HEK293 (cell line): ENCODE results near the gene TMEM92.
A peak's percentile ranks its signal among the peaks of the same experiment; 100 is the strongest.

Experiments used
- CTCF ChIA-PET: fragments of 350-600 bp; formaldehyde crosslinking; extraction: SDS; loops from one replicate; lab custom pipeline; 2021; ENCODE audit warnings: antibody characterized with exemption; lab: Yijun Ruan, JAX
- POLR2A ChIA-PET: fragments of 300-600 bp; formaldehyde crosslinking; extraction: SDS; loops from one replicate; lab custom pipeline; 2020; ENCODE audit warnings: antibody characterized with exemption, inconsistent platforms; lab: Yijun Ruan, JAX
- H3K27ac ChIP-seq: fragments of 200-500 bp; sonication (Bioruptor generic); 2 replicates; pipeline ENCODE4 v1.5.1; 2014; ENCODE audit warnings: low read depth, low read length, control low read depth, inconsistent platforms; ENCODE audit errors: extremely low read depth
- H3K36me3 ChIP-seq, 2 experiments: fragments of 200-500 bp in 1 of 2; sonication (Bioruptor generic) in 1 of 2; 1 replicate in 1 of 2; 2 replicates in 1 of 2; pipeline ENCODE4 v1.5.1; 2014 to 2017; ENCODE audit warnings: inconsistent platforms in 2 of 2, low read length in 2 of 2; ENCODE audit not compliant: control insufficient read depth in 2 of 2, insufficient read depth in 1 of 2
- H3K4me1 ChIP-seq: fragments of 200-500 bp; sonication (Bioruptor generic); 2 replicates; pipeline ENCODE4 v1.5.1; 2014; ENCODE audit warnings: mild to moderate bottlenecking, low read length, inconsistent platforms; ENCODE audit not compliant: control insufficient read depth, insufficient read depth
- H3K4me3 ChIP-seq: 2 replicates; pipeline ENCODE4 v1.5.1; 2011; ENCODE audit warnings: low read depth, mild to moderate bottlenecking, control low read depth, low read length, moderate library complexity
- H3K9me3 ChIP-seq: fragments of 200-500 bp; sonication (Bioruptor generic); 2 replicates; pipeline ENCODE4 v1.5.1; 2014; ENCODE audit warnings: low read depth, low read length, inconsistent platforms; ENCODE audit not compliant: control insufficient read depth, insufficient read depth
- BCL11A ChIP-seq: fragments of 450-650 bp; formaldehyde crosslinking; IDR thresholded peaks from 2 replicates; pipeline ENCODE4 v1.5.1; 2016; ENCODE audit warnings: low read depth, missing biosample characterization, missing genetic modification characterization
- GLI2 ChIP-seq: fragments of 450-650 bp; formaldehyde crosslinking; IDR thresholded peaks from 2 replicates; pipeline ENCODE4; 2017; ENCODE audit warnings: missing biosample characterization, missing genetic modification characterization, low read depth, borderline replicate concordance
- GLIS1 ChIP-seq: fragments of 450-650 bp; formaldehyde crosslinking; IDR thresholded peaks from 2 replicates; pipeline ENCODE4 v1.5.1; 2016; ENCODE audit warnings: missing biosample characterization, missing genetic modification characterization
- GLIS2 ChIP-seq: fragments of 450-650 bp; formaldehyde crosslinking; IDR thresholded peaks from 2 replicates; pipeline ENCODE4 v1.5.1; 2016; ENCODE audit warnings: missing biosample characterization, missing genetic modification characterization
- MYNN ChIP-seq: fragments of 450-650 bp; formaldehyde crosslinking; IDR thresholded peaks from 2 replicates; pipeline ENCODE4 v1.5.1; 2016; ENCODE audit warnings: missing biosample characterization, missing genetic modification characterization, borderline replicate concordance
- ZBTB7A ChIP-seq: fragments of 450-650 bp; formaldehyde crosslinking; IDR thresholded peaks from 2 replicates; pipeline ENCODE4 v1.5.1; 2016; ENCODE audit warnings: low read depth, missing biosample characterization, missing genetic modification characterization
- ZFP37 ChIP-seq: fragments of 450-650 bp; formaldehyde crosslinking; IDR thresholded peaks from 2 replicates; pipeline ENCODE4 v1.5.1; 2016; ENCODE audit warnings: missing biosample characterization, missing genetic modification characterization
- ZNF10 ChIP-seq: fragments of 450-650 bp; formaldehyde crosslinking; IDR thresholded peaks from 2 replicates; pipeline ENCODE4 v1.5.1; 2017; ENCODE audit warnings: missing biosample characterization, missing genetic modification characterization
- ZNF114 ChIP-seq: fragments of 450-650 bp; formaldehyde crosslinking; IDR thresholded peaks from 2 replicates; pipeline ENCODE4 v1.5.0; 2017; ENCODE audit warnings: missing biosample characterization, missing genetic modification characterization
- ZNF121 ChIP-seq: fragments of 450-650 bp; formaldehyde crosslinking; IDR thresholded peaks from 2 replicates; pipeline ENCODE4 v1.5.1; 2016; ENCODE audit warnings: missing biosample characterization, missing genetic modification characterization
- ZNF138 ChIP-seq: fragments of 450-650 bp; formaldehyde crosslinking; IDR thresholded peaks from 2 replicates; pipeline ENCODE4 v1.5.1; 2016; ENCODE audit warnings: missing biosample characterization, missing genetic modification characterization, borderline replicate concordance
- ZNF169 ChIP-seq: fragments of 450-650 bp; formaldehyde crosslinking; IDR thresholded peaks from 2 replicates; pipeline ENCODE4 v1.5.1; 2016; ENCODE audit warnings: missing biosample characterization, missing genetic modification characterization
- ZNF174 ChIP-seq: fragments of 450-650 bp; formaldehyde crosslinking; IDR thresholded peaks from 2 replicates; pipeline ENCODE4 v1.5.0; 2017; ENCODE audit warnings: missing biosample characterization, mild to moderate bottlenecking, missing genetic modification characterization
- ZNF214 ChIP-seq: fragments of 450-650 bp; formaldehyde crosslinking; IDR thresholded peaks from 2 replicates; pipeline ENCODE4 v1.5.1; 2017; ENCODE audit warnings: missing biosample characterization, mild to moderate bottlenecking, missing genetic modification characterization, borderline replicate concordance
- ZNF23 ChIP-seq: fragments of 450-650 bp; formaldehyde crosslinking; IDR thresholded peaks from 2 replicates; pipeline ENCODE4 v1.5.1; 2016; ENCODE audit warnings: missing biosample characterization, missing genetic modification characterization, borderline replicate concordance
- ZNF362 ChIP-seq: fragments of 450-650 bp; formaldehyde crosslinking; IDR thresholded peaks from 2 replicates; pipeline ENCODE4 v1.5.1; 2016; ENCODE audit warnings: missing biosample characterization, missing genetic modification characterization
- ZNF394 ChIP-seq: fragments of 450-650 bp; formaldehyde crosslinking; IDR thresholded peaks from 2 replicates; pipeline ENCODE4 v1.5.1; 2016; ENCODE audit warnings: missing biosample characterization, missing genetic modification characterization, mild to moderate bottlenecking, moderate library complexity, borderline replicate concordance
- ZNF501 ChIP-seq: fragments of 450-650 bp; formaldehyde crosslinking; IDR thresholded peaks from 2 replicates; pipeline ENCODE4 v1.5.1; 2016; ENCODE audit warnings: missing biosample characterization, missing genetic modification characterization
- ZNF530 ChIP-seq: fragments of 450-650 bp; formaldehyde crosslinking; IDR thresholded peaks from 2 replicates; pipeline ENCODE4 v1.5.1; 2016; ENCODE audit warnings: low read depth, missing biosample characterization, missing genetic modification characterization
- ZNF654 ChIP-seq: fragments of 450-650 bp; formaldehyde crosslinking; IDR thresholded peaks from 2 replicates; pipeline ENCODE4 v1.5.1; 2016; ENCODE audit warnings: low read depth, missing biosample characterization, missing genetic modification characterization
- ZNF768 ChIP-seq: fragments of 450-650 bp; formaldehyde crosslinking; IDR thresholded peaks from 2 replicates; pipeline ENCODE4 v1.5.1; 2018; ENCODE audit warnings: missing biosample characterization, mild to moderate bottlenecking, missing genetic modification characterization
- ZNF837 ChIP-seq: fragments of 450-650 bp; formaldehyde crosslinking; IDR thresholded peaks from 2 replicates; pipeline ENCODE4 v1.5.1; 2016; ENCODE audit warnings: missing biosample characterization, missing genetic modification characterization
- TF ChIP-seq, protein P1 (sequence below): fragments of 450-650 bp; formaldehyde crosslinking; IDR thresholded peaks from 2 replicates; pipeline ENCODE4 v1.5.1; 2016; ENCODE audit warnings: missing biosample characterization, missing genetic modification characterization

The TMEM92 gene

GRCh38 chr17:50257676-50258224 lies 16.5 kb upstream of the TMEM92 start:
- H3K27ac ChIP-seq: no peak overlapping the region

DNA sequence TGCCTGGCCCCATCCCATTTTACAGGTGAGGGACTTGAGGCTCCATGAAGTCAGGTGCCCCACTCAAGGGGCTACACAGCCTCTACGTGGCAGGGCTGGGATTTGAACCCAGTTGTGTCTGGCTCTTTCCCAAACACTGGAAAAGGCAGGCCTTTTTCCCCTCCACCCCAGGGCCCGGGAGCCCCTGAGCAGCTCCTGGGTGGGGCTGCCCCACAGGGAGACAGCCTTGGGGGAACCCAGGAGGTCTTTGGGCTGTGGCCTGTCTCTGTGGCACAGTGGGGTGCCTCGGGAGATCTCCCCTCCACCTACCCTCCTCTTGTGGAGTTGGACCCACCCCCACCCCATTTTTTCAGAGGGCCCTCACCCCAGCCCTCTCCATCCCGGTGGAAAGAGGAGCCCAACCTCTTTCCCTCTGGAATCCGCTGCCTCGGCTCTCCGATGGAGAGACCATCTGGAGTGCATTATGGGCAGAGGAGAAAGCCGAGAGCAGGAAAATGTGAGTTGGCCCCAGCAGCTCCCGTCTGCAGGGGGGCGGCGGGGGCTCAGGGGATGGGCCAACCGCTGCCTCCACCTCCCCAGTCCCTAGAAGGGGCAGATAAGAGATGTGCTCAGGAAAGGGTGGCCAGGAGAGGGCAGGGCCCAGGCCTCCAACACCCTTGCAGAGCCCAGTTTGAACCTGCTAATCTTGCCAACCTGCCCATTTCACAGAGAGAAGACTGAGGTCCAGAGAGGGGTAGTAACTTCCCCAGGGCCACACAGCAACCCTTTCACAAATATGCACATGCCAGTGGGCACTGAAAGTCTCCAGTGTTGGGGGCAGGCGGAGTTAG lies 15.4 kb upstream of the TMEM92 start:
- no peak overlapping the region for H3K4me3 ChIP-seq
- no peaks in the 10 kb centered on the region for H3K36me3 ChIP-seq
- ChIA-PET POLR2A (no interaction called here), CTCF (interaction anchor here (1.1 kb wide), 1 partner anchor 59 kb away, joined by 5 read pairs; no protein-coding TSS in a partner anchor)
- H3K4me1 ChIP-seq: no peaks in the 10 kb centered on the region
- TF ChIP-seq ZNF768 (tag by site-specific recombination): peak; percentile 87; the same call in 1 of the 2 replicates
- TF ChIP-seq, protein P1, sequence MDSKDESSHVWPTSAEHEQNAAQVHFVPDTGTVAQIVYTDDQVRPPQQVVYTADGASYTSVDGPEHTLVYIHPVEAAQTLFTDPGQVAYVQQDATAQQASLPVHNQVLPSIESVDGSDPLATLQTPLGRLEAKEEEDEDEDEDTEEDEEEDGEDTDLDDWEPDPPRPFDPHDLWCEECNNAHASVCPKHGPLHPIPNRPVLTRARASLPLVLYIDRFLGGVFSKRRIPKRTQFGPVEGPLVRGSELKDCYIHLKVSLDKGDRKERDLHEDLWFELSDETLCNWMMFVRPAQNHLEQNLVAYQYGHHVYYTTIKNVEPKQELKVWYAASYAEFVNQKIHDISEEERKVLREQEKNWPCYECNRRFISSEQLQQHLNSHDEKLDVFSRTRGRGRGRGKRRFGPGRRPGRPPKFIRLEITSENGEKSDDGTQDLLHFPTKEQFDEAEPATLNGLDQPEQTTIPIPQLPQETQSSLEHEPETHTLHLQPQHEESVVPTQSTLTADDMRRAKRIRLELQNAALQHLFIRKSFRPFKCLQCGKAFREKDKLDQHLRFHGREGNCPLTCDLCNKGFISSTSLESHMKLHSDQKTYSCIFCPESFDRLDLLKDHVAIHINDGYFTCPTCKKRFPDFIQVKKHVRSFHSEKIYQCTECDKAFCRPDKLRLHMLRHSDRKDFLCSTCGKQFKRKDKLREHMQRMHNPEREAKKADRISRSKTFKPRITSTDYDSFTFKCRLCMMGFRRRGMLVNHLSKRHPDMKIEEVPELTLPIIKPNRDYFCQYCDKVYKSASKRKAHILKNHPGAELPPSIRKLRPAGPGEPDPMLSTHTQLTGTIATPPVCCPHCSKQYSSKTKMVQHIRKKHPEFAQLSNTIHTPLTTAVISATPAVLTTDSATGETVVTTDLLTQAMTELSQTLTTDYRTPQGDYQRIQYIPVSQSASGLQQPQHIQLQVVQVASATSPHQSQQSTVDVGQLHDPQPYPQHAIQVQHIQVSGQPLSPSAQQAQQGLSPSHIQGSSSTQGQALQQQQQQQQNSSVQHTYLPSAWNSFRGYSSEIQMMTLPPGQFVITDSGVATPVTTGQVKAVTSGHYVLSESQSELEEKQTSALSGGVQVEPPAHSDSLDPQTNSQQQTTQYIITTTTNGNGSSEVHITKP: peak; percentile 30; the same call in 1 of the 2 replicates
- no peak for TF ChIP-seq ZBTB7A (tag by site-specific recombination)
- peak; percentile 77 for TF ChIP-seq GLIS1 (tag by site-specific recombination)
- no peak overlapping the region for H3K27ac ChIP-seq
- H3K9me3 ChIP-seq: no peaks in the 10 kb centered on the region

More at GRCh38 chr17:50257676-50258224, 16.5 kb upstream of the TMEM92 start:
- Histone ChIP-seq H3K4me1 (no peaks in the 10 kb centered on the region), H3K9me3 (no peaks in the 10 kb centered on the region), H3K36me3 (no peaks in the 10 kb centered on the region), H3K4me3 (no peak overlapping the region)
- POLR2A ChIA-PET: no interaction called here
- TF ChIP-seq GLI2 (tag by site-specific recombination): no peak
- TF ChIP-seq ZNF837 (tag by site-specific recombination): no peak
- no peak for TF ChIP-seq ZNF114 (tag by site-specific recombination)
- TF ChIP-seq ZNF169 (tag by site-specific recombination): no peak
- no peak for TF ChIP-seq BCL11A (tag by site-specific recombination)
- no peak for TF ChIP-seq ZNF23 (tag by site-specific recombination)
- TF ChIP-seq ZBTB7A (tag by site-specific recombination): no peak
- TF ChIP-seq ZNF654 (tag by site-specific recombination): no peak
- TF ChIP-seq ZNF214 (tag by site-specific recombination): no peak
- no peak for TF ChIP-seq ZNF362
- no peak for TF ChIP-seq ZNF10
- TF ChIP-seq ZNF121 (tag by site-specific recombination): no peak
- TF ChIP-seq ZNF501 (tag by site-specific recombination): no peak
- TF ChIP-seq ZFP37 (tag by site-specific recombination): no peak
- TF ChIP-seq GLIS2 (tag by site-specific recombination): no peak
- no peak for TF ChIP-seq ZNF174 (tag by site-specific recombination)
- no peak for TF ChIP-seq ZNF138 (tag by site-specific recombination)
- no peak for TF ChIP-seq ZNF394 (tag by site-specific recombination)
- no peak for TF ChIP-seq MYNN
- no peak for TF ChIP-seq ZNF530 (tag by site-specific recombination)
- CTCF ChIA-PET: interaction anchor here (2.0 kb wide), 1 partner anchor 10 kb away, joined by 6 read pairs; no protein-coding TSS in a partner anchor
